Stimulated activated naive CD8-positive, alpha-beta T cell treated with anti-CD3 and anti-CD28 coated beads, Interleukin-15, amount 100 ng/mL, for 72 hours (primary cell): ENCODE data around the gene DDN.

Source experiments
- ATAC-seq: fragments of 150-1000 bp; cut with Tn5 transposase; 2 replicates; pipeline ENCODE4 v1.10.0; 2021; ENCODE audit warnings: mild to moderate bottlenecking, moderate library complexity
- DNase-seq, 2 donors: peaks; one replicate each; pipeline ENCODE4 v3.0.0; 2021 to 2022
- H3K27ac Mint-ChIP-seq, 2 donors: one replicate each; pipeline ENCODE4 v1.8.0; 2022; ENCODE audit warnings: mild to moderate bottlenecking in 2 of 2, mixed read lengths in 2 of 2, moderate library complexity in 2 of 2
- H3K27me3 Mint-ChIP-seq: one replicate; pipeline ENCODE4 v1.8.0; 2022; ENCODE audit warnings: mixed read lengths
- H3K4me1 Mint-ChIP-seq: one replicate; pipeline ENCODE4 v1.8.0; 2022; ENCODE audit warnings: mild to moderate bottlenecking, mixed read lengths
- H3K4me3 Mint-ChIP-seq, 2 donors: one replicate each; pipeline ENCODE4 v1.8.0; 2022; ENCODE audit warnings: mild to moderate bottlenecking in 2 of 2, mixed read lengths in 2 of 2, moderate library complexity in 1 of 2
- H3K9me3 Mint-ChIP-seq, 2 donors: one replicate each; pipeline ENCODE4 v1.8.0; 2022; ENCODE audit warnings: mixed read lengths in 2 of 2

Gene DDN

GRCh38 chr12:49036029-49036428, 36.9 kb upstream of the DDN start:
- no peaks in the 10 kb centered on the region for H3K9me3 Mint-ChIP-seq
- no peak for ATAC-seq

DNA sequence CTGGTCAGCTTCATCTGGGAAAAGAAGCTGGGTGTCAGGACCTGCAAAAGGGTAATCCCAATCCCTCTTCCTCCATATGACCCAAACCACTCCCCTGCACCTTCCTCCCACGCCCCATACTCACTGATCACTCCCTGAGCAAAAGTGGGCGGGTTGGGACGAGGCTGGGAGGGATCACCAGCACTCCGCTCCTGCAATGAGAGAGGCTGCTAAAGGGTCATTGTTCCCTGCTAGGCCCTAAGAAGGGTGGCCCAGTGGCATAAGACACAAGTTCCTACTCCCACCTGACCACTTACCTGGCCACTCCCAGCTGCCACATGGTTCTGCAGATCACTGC, 35.1 kb upstream of the DDN start:
- H3K4me3 Mint-ChIP-seq: no peak overlapping the region
- no peaks in the 10 kb centered on the region for H3K27me3 Mint-ChIP-seq
- H3K4me1 Mint-ChIP-seq: no peaks in the 10 kb centered on the region
- H3K27ac Mint-ChIP-seq: peak overlapping the region in 1 of 2 donors; percentile 48
- DNase-seq (no peak), ATAC-seq (no peak)
- no peaks in the 10 kb centered on the region for H3K9me3 Mint-ChIP-seq

More at GRCh38 chr12:49036029-49036428, 36.9 kb upstream of the DDN start:
- no peak for DNase-seq
- no peak overlapping the region for H3K27ac Mint-ChIP-seq
- no peaks in the 10 kb centered on the region for H3K4me1 Mint-ChIP-seq
- no peaks in the 10 kb centered on the region for H3K27me3 Mint-ChIP-seq
- no peak overlapping the region for H3K4me3 Mint-ChIP-seq

GRCh38 chr12:49033611-49034285, 34.6 kb upstream of the DDN start:
- no peak overlapping the region for H3K4me3 Mint-ChIP-seq
- ATAC-seq (no peak), DNase-seq (no peak)
- H3K9me3 Mint-ChIP-seq: no peaks in the 10 kb centered on the region
- no peaks in the 10 kb centered on the region for H3K4me1 Mint-ChIP-seq
- no peaks in the 10 kb centered on the region for H3K27me3 Mint-ChIP-seq
- peak overlapping the region in 1 of 2 donors; percentile 48 for H3K27ac Mint-ChIP-seq

- ATAC-seq: no peak
- Mint-ChIP-seq H3K9me3 (no peaks in the 10 kb centered on the region), H3K4me3 (no peak overlapping the region), H3K27ac (no peak overlapping the region), H3K4me1 (no peaks in the 10 kb centered on the region), H3K27me3 (no peaks in the 10 kb centered on the region)
- DNase-seq: no peak
Measured at GRCh38 chr12:49032679-49033447, 33.7 kb upstream of the DDN start.

DNA sequence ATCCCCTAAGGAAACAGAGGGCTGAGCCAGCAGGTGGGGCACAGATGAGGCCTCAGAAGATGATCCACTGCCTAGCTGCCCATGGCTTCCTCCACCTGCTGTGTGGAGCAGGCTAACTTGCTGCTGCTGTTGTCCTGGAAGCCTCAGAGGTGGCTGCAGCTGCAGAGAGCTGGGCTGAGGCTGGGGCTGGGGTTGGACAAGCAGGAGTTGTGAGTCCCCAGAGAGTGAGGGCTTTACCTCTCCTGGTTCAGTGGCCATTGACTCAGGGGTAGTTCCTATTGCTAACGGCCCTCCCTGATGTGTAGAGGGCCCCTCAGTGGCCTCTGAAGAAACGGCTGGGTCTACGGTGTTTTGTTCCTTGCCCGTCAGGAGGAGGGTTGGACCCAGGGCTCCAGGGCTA, 33.1 kb upstream of the DDN start:
- ATAC-seq (no peak), DNase-seq (no peak)
- Mint-ChIP-seq H3K4me1 (no peaks in the 10 kb centered on the region), H3K27ac (no peak overlapping the region), H3K9me3 (no peaks in the 10 kb centered on the region), H3K4me3 (no peak overlapping the region), H3K27me3 (no peaks in the 10 kb centered on the region)

- Mint-ChIP-seq H3K9me3 (no peaks in the 10 kb centered on the region), H3K4me1 (no peaks in the 10 kb centered on the region), H3K4me3 (no peak overlapping the region), H3K27ac (peak overlapping the region; percentile 50 to 76), H3K27me3 (no peaks in the 10 kb centered on the region)
- ATAC-seq (no peak), DNase-seq (no peak)
Measured at GRCh38 chr12:49031573-49032161, 32.5 kb upstream of the DDN start.

DNA sequence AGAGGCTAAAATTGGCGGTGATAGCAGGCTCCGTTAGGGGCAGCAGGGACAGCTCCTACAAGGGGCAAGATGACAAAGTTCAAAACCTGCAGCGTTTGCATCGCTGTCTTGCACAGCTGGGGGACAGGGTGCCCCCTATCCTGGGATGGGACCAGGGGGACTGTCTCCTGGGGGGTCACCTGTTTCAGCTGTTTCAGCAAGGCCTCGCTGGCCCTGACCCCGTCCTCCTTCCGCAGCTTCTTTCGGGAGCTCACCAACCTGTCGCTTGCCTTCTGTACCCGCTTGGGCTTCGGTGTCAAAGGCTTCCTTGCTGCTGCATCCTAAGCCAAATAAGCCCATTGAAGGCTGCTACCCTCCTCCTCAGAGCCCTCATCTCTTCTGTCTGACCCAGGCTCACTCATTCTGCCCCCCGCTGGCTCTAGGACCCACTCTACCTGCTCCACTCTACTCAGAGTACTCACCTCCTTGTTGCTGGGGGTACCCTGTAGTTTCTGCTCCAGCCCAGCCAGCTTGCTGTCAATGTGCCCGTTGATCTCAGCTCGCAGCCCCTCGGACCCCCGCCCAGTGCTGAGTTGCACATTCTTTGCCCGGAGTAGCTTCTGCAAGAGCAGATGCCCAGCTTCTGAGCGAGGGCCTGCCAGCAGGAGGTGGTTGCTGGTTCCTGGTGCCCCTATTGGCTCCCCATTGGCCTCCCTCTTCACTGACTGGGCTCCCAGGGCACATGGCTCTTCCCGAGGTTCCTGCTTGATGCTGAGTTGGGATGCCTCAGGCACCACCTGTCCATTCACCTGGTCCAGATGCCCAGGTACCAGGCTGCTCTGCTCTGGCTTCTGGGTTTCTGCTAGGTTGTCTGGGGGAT, 31.8 kb upstream of the DDN start:
- peak overlapping the region; percentile 76 for H3K27ac Mint-ChIP-seq
- H3K4me1 Mint-ChIP-seq: no peaks in the 10 kb centered on the region
- DNase-seq: no peak
- H3K4me3 Mint-ChIP-seq: no peak overlapping the region
- ATAC-seq: no peak
- H3K9me3 Mint-ChIP-seq: no peaks in the 10 kb centered on the region
- no peaks in the 10 kb centered on the region for H3K27me3 Mint-ChIP-seq

GRCh38 chr12:49030119-49030518, 30.9 kb upstream of the DDN start:
- DNase-seq (no peak), ATAC-seq (no peak)
- Mint-ChIP-seq H3K27me3 (no peaks in the 10 kb centered on the region), H3K9me3 (no peaks in the 10 kb centered on the region), H3K4me1 (no peaks in the 10 kb centered on the region), H3K27ac (no peak overlapping the region), H3K4me3 (no peak overlapping the region)

DNA sequence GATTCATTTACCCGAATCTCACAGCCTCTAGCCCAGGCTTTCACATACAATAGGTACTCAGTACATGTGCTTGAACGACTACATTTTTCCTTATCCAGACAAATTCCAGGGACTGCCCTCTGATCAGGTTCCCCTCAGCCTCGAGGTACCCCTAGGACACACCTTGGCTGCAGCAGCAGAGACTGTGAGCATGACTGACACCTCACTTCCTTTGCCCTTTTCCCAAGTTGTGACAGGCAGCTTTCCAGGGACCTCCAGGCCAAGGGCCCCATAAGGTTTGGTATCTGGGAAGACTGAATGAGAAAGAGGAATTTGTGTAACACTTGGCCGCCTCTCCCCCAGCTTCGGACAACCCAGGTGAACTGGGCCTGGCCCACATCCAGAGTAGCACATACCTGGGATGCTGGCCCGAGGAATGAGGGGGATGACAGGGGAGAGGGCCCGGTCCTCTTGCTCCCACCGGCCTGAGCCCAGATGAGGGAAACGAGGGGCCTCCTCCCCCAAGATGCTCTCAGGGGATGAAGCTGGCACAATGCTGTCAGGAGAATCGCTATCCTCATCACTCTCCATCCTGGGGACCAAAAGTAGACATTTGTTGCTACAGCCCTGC, 29.6 kb upstream of the DDN start:
- H3K27me3 Mint-ChIP-seq: no peaks in the 10 kb centered on the region
- no peak overlapping the region for H3K27ac Mint-ChIP-seq
- H3K4me3 Mint-ChIP-seq: no peak overlapping the region
- no peak for ATAC-seq
- H3K4me1 Mint-ChIP-seq: no peaks in the 10 kb centered on the region
- DNase-seq: no peak
- H3K9me3 Mint-ChIP-seq: no peaks in the 10 kb centered on the region

- Mint-ChIP-seq H3K9me3 (no peaks in the 10 kb centered on the region), H3K4me3 (no peak overlapping the region), H3K27ac (peak overlapping the region in 1 of 2 donors; percentile 85), H3K4me1 (no peaks in the 10 kb centered on the region), H3K27me3 (no peaks in the 10 kb centered on the region)
- DNase-seq (no peak), ATAC-seq (no peak)
Measured at GRCh38 chr12:49027846-49028555, 28.8 kb upstream of the DDN start.

- Mint-ChIP-seq H3K27ac (peak overlapping the region in 1 of 2 donors; percentile 85), H3K27me3 (no peaks in the 10 kb centered on the region), H3K4me3 (no peak overlapping the region), H3K9me3 (no peaks in the 10 kb centered on the region), H3K4me1 (no peaks in the 10 kb centered on the region)
- ATAC-seq (no peak), DNase-seq (no peak)
Measured at GRCh38 chr12:49026678-49027480, 27.7 kb upstream of the DDN start.

DNA sequence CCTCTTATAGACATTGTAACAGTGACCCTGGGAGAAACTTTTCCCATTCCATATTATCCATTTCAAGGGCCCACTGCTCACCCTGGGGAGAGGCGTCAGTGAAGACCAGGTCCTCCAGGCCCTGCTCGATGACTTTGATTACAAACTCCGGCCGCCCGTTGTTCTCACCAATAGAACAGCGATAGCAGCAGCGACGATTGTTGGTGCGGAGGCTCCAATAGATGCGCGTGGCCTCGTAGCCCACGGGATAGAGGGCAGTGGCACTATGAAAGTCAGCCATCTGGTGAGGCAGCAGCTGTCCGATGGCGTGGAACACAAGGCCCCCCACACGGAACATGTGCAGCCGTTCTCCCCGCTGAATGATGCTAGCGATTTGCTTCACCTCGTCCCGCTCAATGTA, 26.9 kb upstream of the DDN start:
- DNase-seq (no peak), ATAC-seq (no peak)
- Mint-ChIP-seq H3K4me1 (no peaks in the 10 kb centered on the region), H3K27ac (no peak overlapping the region), H3K27me3 (no peaks in the 10 kb centered on the region), H3K4me3 (no peak overlapping the region), H3K9me3 (no peaks in the 10 kb centered on the region)

DNA sequence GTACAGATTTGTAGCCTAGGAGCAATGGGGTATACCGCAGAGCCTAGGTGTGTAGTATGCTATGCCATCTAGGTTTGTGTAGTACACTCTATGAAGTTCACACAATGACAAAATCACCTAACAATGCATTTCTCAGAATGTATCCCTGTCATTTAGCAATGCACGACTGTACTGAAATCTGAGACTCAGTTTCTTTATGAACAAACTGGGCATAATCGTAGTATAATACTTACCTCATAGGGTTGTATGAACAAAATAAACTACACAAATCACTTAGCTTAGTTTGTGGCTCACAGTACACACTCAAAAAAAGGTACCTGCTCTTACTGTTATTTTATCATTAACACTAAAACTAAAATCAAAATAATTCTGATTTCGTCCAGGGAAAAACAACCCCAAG, 26.3 kb upstream of the DDN start:
- DNase-seq (no peak), ATAC-seq (no peak)
- Mint-ChIP-seq H3K4me1 (no peaks in the 10 kb centered on the region), H3K9me3 (no peaks in the 10 kb centered on the region), H3K4me3 (no peak overlapping the region), H3K27me3 (no peaks in the 10 kb centered on the region), H3K27ac (no peak overlapping the region)

DNA sequence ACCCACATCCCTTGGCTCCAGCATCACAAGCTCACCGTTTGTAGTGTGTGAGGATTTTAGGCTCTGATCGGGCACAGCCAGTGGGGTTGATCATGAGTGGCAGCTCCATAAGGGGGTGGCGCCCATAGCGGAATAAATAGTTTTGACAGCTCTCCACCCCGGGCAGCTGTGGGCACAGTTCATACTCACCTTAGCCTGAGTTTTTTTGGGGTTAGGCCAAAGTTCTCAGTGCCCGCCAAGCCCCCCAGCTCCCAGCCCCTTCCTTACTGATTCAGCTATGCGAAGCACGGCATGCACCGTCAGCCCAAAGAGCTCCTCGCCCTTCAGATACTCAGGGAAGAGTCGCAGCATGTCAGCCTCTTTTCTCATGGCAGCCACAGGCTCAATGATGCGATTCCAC, 25.4 kb upstream of the DDN start:
- H3K9me3 Mint-ChIP-seq: no peaks in the 10 kb centered on the region
- H3K27ac Mint-ChIP-seq: peak overlapping the region in 1 of 2 donors; percentile 57
- no peaks in the 10 kb centered on the region for H3K27me3 Mint-ChIP-seq
- ATAC-seq (no peak), DNase-seq (no peak)
- H3K4me1 Mint-ChIP-seq: peaks cover 6% of the 10 kb centered on the region
- H3K4me3 Mint-ChIP-seq: no peak overlapping the region
